GM18498 (cell line): ENCODE measurements around the gene SYNE2.

ENCODE experiments used
- ATAC-seq: cut with Tn5 transposase; IDR thresholded peaks from one replicate; pipeline ENCODE4 v1.9.1; 2021; ENCODE audit warnings: mild to moderate bottlenecking, moderate library complexity; ENCODE audit not compliant: unreplicated experiment

The SYNE2 gene

GRCh38 chr14:63952933-63953437 is 100.2 kb downstream of the SYNE2 start:
- ATAC-seq, result no peak

- ATAC-seq, result no peak
Observed at GRCh38 chr14:63956326-63956725, 103.5 kb downstream of the SYNE2 start.

DNA sequence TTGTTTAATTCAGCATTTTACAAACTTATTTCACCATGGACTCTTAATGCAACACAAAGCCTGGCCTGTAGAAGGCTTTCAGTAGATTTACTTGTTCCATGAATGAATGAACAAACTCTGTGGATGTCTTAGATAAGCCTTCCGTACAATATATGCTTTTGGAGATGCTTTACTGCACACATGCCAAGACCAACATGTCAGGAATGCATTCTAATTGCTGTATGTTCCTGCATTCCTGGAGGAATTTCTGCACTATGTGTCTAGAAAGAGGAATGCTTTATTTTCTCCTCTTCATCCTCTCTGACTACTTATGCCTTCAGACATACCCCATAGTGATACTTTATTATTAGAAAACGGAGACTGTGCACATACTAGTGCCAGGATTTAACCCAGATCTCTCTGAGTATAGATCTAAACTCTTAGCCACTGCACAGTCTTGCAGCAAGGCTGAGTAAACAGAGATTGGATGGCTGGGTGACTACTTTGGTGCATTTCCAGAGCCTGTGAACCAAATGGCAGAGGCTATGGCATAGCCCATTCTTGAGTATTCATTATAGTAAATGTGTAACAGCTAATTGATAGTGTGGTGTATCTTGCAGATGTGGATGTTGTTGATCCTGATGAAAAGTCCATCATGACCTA is 108.2 kb downstream of the SYNE2 start:
- ATAC-seq, result no peak

DNA sequence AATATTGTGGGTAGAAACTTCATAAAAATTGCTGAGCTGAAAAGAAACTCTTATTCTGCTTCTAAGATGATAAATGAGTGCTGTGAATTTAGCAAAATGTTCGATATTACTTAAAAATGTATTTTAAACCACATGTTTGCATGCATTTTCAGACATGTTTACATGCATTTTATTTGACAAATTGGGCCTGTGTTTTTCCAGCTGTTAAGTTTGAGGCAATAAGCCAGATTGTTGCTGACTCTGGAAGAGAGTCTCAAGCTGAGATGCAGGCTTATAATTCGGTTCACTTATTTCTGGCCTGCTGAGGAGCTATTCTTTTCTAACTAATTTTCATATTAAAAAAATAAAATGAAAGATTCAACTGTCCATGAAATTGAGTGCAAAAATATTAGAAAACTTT is 110.1 kb downstream of the SYNE2 start:
- ATAC-seq, result no peak

DNA sequence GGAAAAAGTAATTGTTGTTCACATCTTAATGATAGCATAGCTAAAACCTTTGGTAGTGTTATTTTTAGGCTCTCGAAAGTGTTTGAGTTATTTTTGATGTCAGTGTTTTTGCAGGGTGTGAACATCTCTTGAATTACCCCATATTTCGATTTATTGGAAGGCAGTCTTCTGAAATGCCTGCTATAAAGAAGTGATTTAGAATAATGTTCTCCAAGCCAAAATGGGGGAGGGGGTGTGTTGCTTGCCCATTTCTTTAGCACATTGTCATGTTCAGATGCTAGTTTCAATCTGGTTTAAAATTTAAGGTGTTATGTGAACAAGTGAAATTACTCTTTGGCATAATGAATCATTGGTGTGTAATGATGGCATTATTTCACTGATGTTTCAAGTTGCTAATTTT is 110.6 kb downstream of the SYNE2 start:
- no peak for ATAC-seq

GRCh38 chr14:63964113-63964512 is 111.3 kb downstream of the SYNE2 start:
- no peak for ATAC-seq

DNA sequence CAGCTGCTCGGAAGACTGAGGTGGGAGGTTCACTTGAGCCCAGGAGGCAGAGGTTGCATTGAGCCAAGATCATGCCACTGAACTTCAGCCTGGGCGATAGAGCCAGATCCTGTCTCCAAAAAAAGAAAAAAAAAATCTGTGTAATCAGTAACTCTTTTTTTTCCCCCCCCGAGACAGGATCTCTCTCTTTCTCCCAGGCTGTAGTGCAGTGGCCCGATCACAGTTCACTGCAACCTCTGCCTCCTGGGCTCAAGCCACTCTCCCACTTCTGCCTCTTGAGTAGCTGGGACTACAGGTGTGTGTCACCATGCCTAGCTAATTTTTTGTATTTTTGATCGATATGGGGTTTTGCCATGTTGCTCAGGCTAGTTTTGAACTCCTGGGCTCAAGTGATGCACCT is 113.6 kb downstream of the SYNE2 start:
- no peak for ATAC-seq

GRCh38 chr14:63972323-63972932 is 119.6 kb downstream of the SYNE2 start:
- ATAC-seq, result peak; percentile 60

- ATAC-seq, result no peak
Observed at GRCh38 chr14:63974176-63974575, 121.4 kb downstream of the SYNE2 start.

GRCh38 chr14:63981569-63981968 is 128.8 kb downstream of the SYNE2 start:
- no peak for ATAC-seq

DNA sequence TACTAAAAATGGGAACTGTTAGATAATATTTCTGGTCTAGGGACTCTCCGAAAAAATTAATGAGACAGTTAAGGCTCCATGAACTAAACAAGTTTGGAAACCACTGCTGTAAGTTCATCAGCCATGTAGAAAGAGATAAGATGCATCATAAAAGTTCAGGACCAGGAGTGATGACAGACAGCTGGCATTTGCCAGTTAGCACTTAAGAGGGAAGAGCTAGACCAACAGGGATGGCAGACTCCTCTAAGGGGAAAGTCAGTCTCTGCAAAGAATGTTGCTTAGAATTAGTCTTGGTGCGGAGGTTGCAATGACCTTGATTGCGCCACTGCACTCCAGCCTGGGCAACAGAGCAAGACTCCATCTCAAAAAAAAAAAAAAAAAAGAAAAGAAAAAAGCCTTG is 129.4 kb downstream of the SYNE2 start:
- no peak for ATAC-seq

DNA sequence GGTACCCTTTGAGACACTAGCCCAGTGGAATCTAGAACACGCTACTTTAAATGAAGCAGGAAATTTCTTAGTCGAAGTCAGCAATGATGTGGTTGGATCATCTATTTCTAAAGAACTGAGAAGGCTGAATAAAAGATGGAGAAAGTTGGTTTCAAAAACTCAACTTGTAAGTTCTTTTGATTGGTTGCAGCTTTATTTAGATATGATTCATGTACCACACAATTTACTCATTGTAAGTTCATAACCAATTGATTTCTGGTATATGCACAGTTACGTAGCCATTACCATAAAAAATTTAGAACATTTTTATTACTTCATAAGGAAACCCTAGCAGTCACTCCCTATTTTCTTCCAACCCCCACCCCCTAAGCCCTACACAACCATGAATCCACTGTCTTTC is 129.8 kb downstream of the SYNE2 start:
- no peak for ATAC-seq

- no peak for ATAC-seq
Observed at GRCh38 chr14:63986789-63987533, 134.2 kb downstream of the SYNE2 start.

DNA sequence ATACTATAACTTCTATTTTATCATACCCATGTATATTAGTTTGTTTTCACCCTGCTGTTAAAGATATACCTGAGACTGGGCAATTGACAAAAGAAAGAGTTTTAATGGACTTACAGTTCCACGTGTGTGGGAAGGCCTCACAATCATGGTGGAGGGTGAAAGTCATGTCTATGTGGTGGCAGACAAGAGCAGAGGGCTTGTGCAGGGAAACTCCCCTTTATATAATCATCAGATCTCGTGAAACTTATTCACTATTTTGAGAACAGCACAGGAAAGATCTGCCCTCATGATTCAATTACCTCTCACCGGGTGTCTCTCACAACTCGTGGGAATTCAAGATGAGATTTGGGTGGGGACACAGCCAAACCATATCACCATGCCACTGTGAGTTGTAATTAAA is 135.8 kb downstream of the SYNE2 start:
- ATAC-seq, result no peak

DNA sequence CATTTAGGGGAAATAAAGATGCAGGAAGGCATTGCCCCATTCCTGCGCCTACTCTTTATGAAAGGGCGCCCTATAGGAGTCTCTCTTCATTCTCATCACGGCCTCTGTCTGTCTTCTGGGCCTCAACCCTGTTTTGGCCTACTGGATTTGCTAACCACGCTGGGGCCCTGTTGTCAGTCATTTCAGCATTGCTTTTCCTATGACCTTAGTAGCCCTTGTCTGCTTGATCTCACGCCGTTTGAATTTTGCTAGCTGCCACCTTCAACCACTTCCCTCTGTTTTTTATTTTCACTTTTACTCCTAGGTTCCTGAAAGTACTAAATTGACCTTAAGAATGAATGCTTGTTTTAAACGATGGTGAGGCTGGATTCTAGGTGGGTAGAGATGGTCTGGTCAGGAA is 139.0 kb downstream of the SYNE2 start:
- ATAC-seq, result peak; percentile 43

- no peak for ATAC-seq
Observed at GRCh38 chr14:63992858-63993257, 140.1 kb downstream of the SYNE2 start.

DNA sequence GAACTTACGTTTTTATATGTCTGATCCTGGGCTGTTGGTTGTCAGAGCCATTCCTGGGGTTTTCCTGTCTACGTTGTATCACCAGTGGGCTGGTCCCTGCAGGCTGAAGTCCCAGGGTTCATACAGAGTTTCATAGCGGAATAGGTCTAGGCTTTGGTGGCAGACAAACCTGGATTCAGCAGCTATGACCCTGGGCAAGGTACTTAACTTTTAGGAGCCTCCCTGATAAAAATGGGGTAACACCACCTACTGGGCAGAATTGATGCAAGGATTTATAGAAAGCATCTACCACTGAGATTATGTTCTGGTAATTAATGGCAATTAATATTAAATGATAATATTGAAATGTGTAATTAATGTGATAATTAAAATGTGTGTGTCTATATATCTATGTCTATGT is 141.2 kb downstream of the SYNE2 start:
- ATAC-seq, result no peak

- ATAC-seq, result no peak
Observed at GRCh38 chr14:63995285-63995684, 142.5 kb downstream of the SYNE2 start.

- no peak for ATAC-seq
Observed at GRCh38 chr14:63996016-63996415, 143.2 kb downstream of the SYNE2 start.

DNA sequence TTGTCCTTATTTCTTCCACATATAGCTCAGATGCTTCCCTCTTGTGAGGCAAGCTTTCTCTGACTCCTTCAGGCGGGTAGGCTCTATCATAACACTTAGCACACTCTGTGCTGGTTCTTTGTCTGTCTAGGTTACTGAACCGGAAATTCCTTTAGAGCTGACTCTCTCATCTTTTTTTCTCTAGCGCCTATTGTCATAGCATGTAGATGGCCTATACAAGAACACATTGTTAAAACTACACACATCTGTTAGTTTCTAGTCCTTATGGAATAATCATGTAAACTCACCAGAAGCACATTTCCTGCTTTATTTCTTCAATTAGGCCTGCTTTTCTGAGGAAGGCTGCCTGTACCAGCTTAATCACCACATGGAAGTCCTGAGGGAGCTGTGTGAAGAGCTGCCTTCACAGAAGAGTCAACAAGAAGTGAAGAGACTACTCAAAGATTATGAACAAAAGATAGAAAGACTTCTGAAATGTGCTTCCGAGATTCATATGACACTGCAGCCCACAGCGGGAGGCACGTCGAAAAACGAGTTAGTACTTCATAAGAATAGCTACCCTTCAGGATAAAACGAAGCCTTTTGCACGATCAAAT is 143.9 kb downstream of the SYNE2 start:
- ATAC-seq, result no peak

GRCh38 chr14:64000749-64001148 is 147.9 kb downstream of the SYNE2 start:
- no peak for ATAC-seq

GRCh38 chr14:64005822-64006221 is 153.0 kb downstream of the SYNE2 start:
- ATAC-seq, result no peak
